ENCODE results near the gene TIGD2.

TIGD2 gene

DNA sequence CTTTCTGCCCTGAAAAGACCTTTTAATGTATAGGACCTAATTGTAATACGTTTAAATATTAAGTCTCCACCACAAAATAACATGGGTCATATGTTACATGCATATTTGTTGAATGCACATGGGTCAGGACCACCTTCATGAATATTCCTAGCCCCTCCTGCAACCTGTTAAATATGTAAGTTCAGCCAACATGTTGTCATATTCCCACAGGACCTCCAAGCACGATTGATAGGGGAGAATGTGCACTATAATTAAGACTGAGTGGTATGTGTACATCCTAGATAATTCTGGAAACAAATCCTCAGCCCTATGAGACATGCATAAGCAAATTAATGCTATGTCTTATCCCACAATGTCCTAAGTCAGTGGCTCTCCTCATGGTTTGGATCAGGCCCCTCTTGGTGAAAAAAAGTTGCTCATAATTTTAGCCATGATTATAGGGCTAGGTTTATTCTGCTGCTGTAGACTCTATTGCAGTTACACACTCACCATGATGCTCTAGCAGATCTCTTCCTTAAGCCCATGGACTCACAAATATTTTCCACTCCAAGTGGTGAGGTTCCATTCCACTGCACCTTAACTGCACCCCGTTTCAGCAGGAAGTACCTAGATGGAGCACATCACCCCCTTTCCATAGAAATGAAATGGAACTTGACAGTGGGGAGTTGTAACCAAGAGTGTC lies 10.2 kb downstream of the TIGD2 start:
- Histone ChIP-seq H3K4me3 (ENCODE audit: low read length) (no peak overlapping the region), H3K4me2 (ENCODE audit: low read length) (no peak overlapping the region), H3K9me2 (replicated peaks; ENCODE audit: control insufficient read depth, low read length) (no peaks in the 10 kb centered on the region), H3K27ac (ENCODE audit: low read depth, low read length) (no peak overlapping the region), H4K20me1 (ENCODE audit: control insufficient read depth, insufficient read depth, low read depth, low read length) (no peaks in the 10 kb centered on the region), H3K79me2 (ENCODE audit: control insufficient read depth, low read length) (no peaks in the 10 kb centered on the region), H3K9me3 (ENCODE audit: control insufficient read depth, insufficient read depth, low read length) (no peaks in the 10 kb centered on the region), H3F3A (ENCODE audit: control insufficient read depth, insufficient read depth) (no peaks in the 10 kb centered on the region), H3K27me3 (ENCODE audit: control insufficient read depth, low read length) (peaks cover 3% of the 10 kb centered on the region; the same call in 1 of the 2 replicates), H3K36me3 (ENCODE audit: control insufficient read depth, low read length) (no peaks in the 10 kb centered on the region), H3K4me1 (ENCODE audit: control insufficient read depth, low read length) (no peaks in the 10 kb centered on the region)
- no peak for TF ChIP-seq EZH2phosphoT487 (IDR thresholded peaks at IDR 0.05; ENCODE audit: borderline replicate concordance, low read length)

DNA sequence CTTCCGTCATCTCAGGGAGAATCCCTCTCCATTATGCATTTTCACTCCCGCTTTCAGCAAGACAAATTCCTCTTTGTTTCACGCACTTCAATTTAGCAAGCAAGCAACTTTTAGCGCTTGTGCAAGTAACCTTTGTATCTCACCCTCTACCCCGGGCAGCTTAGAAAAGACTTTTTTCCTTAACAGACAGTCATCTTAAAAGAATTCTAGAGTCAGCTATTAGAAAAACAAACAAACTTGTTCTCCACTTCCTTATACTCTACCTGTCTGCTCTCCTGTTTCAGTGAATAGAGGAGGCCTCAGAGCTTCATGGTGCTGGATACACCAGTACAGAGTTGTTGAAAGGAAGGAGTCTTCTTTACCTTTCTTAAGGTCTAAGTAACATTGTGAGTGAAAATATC lies 12.1 kb downstream of the TIGD2 start:
- Histone ChIP-seq H3K27ac (ENCODE audit: low read depth, low read length) (no peak overlapping the region), H3K79me2 (ENCODE audit: control insufficient read depth, low read length) (no peaks in the 10 kb centered on the region), H3K9me2 (replicated peaks; ENCODE audit: control insufficient read depth, low read length) (no peaks in the 10 kb centered on the region), H3K4me1 (ENCODE audit: control insufficient read depth, low read length) (no peaks in the 10 kb centered on the region), H3F3A (ENCODE audit: control insufficient read depth, insufficient read depth) (no peaks in the 10 kb centered on the region), H3K27me3 (ENCODE audit: control insufficient read depth, low read length) (peaks cover 3% of the 10 kb centered on the region; the same call in 1 of the 2 replicates), H3K4me2 (ENCODE audit: low read length) (no peak overlapping the region), H3K4me3 (ENCODE audit: low read length) (no peak overlapping the region), H4K20me1 (ENCODE audit: control insufficient read depth, insufficient read depth, low read depth, low read length) (no peaks in the 10 kb centered on the region), H3K9me3 (ENCODE audit: control insufficient read depth, insufficient read depth, low read length) (no peaks in the 10 kb centered on the region), H3K36me3 (ENCODE audit: control insufficient read depth, low read length) (no peaks in the 10 kb centered on the region)
- no peak for TF ChIP-seq EZH2phosphoT487 (IDR thresholded peaks at IDR 0.05; ENCODE audit: borderline replicate concordance, low read length)
- TF ChIP-seq CTCF (IDR thresholded peaks at IDR 0.05; ENCODE audit: low read depth, low read length, poor library complexity, severe bottlenecking): no peak

GRCh38 chr4:89125901-89126782 lies 14.8 kb downstream of the TIGD2 start:
- H3K36me3 ChIP-seq (ENCODE audit: control insufficient read depth, low read length): no peaks in the 10 kb centered on the region
- H3K79me2 ChIP-seq (ENCODE audit: control insufficient read depth, low read length): no peaks in the 10 kb centered on the region
- H3K27ac ChIP-seq (ENCODE audit: low read depth, low read length): no peak overlapping the region
- H3K4me1 ChIP-seq (ENCODE audit: control insufficient read depth, low read length): no peaks in the 10 kb centered on the region
- H3K4me3 ChIP-seq (ENCODE audit: low read length): no peak overlapping the region
- no peaks in the 10 kb centered on the region for H3K9me2 ChIP-seq (replicated peaks; ENCODE audit: control insufficient read depth, low read length)
- H3F3A ChIP-seq (ENCODE audit: control insufficient read depth, insufficient read depth): no peaks in the 10 kb centered on the region
- no peak overlapping the region for H3K4me2 ChIP-seq (ENCODE audit: low read length)
- no peak for TF ChIP-seq CTCF (IDR thresholded peaks at IDR 0.05; ENCODE audit: low read depth, low read length, poor library complexity, severe bottlenecking)
- TF ChIP-seq EZH2phosphoT487 (IDR thresholded peaks at IDR 0.05; ENCODE audit: borderline replicate concordance, low read length): no peak
- no peaks in the 10 kb centered on the region for H3K9me3 ChIP-seq (ENCODE audit: control insufficient read depth, insufficient read depth, low read length)
- H3K27me3 ChIP-seq (ENCODE audit: control insufficient read depth, low read length): peaks cover 3% of the 10 kb centered on the region; the same call in 1 of the 2 replicates
- no peaks in the 10 kb centered on the region for H4K20me1 ChIP-seq (ENCODE audit: control insufficient read depth, insufficient read depth, low read depth, low read length)
